CD4-positive, alpha-beta T cell (primary cell): ENCODE data around the gene CYP26C1. TPM values are rescaled to one million over a fixed set of nuclear protein-coding genes. Genes with fewer than 3 reads are reported as not detected.

Source experiments
- ATAC-seq: fragments of 200-7000 bp; cut with Tn5 transposase; one replicate; pipeline ENCODE4 v1.10.0; 2022; ENCODE audit warnings: mild to moderate bottlenecking; ENCODE audit not compliant: poor library complexity
- CTCF ChIA-PET: fragments of 350-600 bp; sonication (Branson Sonifier 250); formaldehyde crosslinking; loops from one replicate; lab custom pipeline; 2021; ENCODE audit warnings: antibody characterized with exemption, inconsistent platforms; lab: Charles Lee
- POLR2A ChIA-PET: fragments of 350-600 bp; sonication (Branson Sonifier 250); formaldehyde crosslinking; loops from one replicate; lab custom pipeline; 2021; ENCODE audit warnings: antibody characterized with exemption, inconsistent platforms; lab: Charles Lee
- DNase-seq, 14 experiments: peaks; one replicate each; pipeline ENCODE4 v3.0.0-alpha.2; 2013 to 2020; ENCODE audit warnings: mixed read lengths in 2 of 14
- H3K27ac ChIP-seq, 2 donors: one replicate each; pipeline versions ENCODE4 v1.5.1 to v1.7.0; 2013; ENCODE audit warnings: low read length in 2 of 2, low read depth in 1 of 2, mild to moderate bottlenecking in 1 of 2
- H3K27me3 ChIP-seq, 2 experiments: 1 replicate in 1 of 2; 2 replicates in 1 of 2; pipeline versions ENCODE4 v1.6.1 to v1.7.0; 2013; ENCODE audit warnings: low read length in 2 of 2, control low read depth in 1 of 2, mild to moderate bottlenecking in 1 of 2, moderate library complexity in 1 of 2; ENCODE audit not compliant: insufficient read depth in 2 of 2, control insufficient read depth in 1 of 2
- H3K36me3 ChIP-seq: one replicate; pipeline ENCODE4 v1.6.1; 2013; ENCODE audit warnings: low read length, control low read depth; ENCODE audit not compliant: insufficient read depth
- H3K4me1 ChIP-seq: one replicate; pipeline ENCODE4 v1.6.1; 2013; ENCODE audit warnings: low read length, control low read depth; ENCODE audit not compliant: insufficient read depth
- H3K4me3 ChIP-seq: one replicate; pipeline ENCODE4 v1.5.1; 2013; ENCODE audit warnings: mild to moderate bottlenecking, low read length, moderate library complexity
- H3K9me3 ChIP-seq, 2 experiments: 1 replicate in 1 of 2; 2 replicates in 1 of 2; pipeline versions ENCODE4 v1.6.1 to v1.7.0; 2013; ENCODE audit warnings: low read length in 2 of 2, mild to moderate bottlenecking in 2 of 2, control low read depth in 1 of 2, moderate library complexity in 1 of 2; ENCODE audit not compliant: control insufficient read depth in 1 of 2, insufficient read depth in 1 of 2
- H3K27ac Mint-ChIP-seq: one replicate; pipeline ENCODE4 v1.8.0; 2020; ENCODE audit warnings: mixed read lengths
- H3K27me3 Mint-ChIP-seq: one replicate; pipeline ENCODE4 v1.8.0; 2021; ENCODE audit warnings: mixed read lengths
- H3K36me3 Mint-ChIP-seq: one replicate; pipeline ENCODE4 v1.8.0; 2021; ENCODE audit warnings: low read depth, mixed read lengths
- H3K4me1 Mint-ChIP-seq: one replicate; pipeline ENCODE4 v1.8.0; 2021; ENCODE audit warnings: low read depth, mixed read lengths
- H3K4me3 Mint-ChIP-seq: one replicate; pipeline ENCODE4 v1.8.0; 2020; ENCODE audit warnings: mild to moderate bottlenecking, mixed read lengths
- H3K9me3 Mint-ChIP-seq: one replicate; pipeline ENCODE4 v1.8.0; 2020; ENCODE audit warnings: mixed read lengths
- CTCF ChIP-seq: fragments of 200-600 bp; IDR thresholded peaks from one replicate; pipeline ENCODE4 v1.8.0; 2022; ENCODE audit warnings: antibody characterized with exemption, mild to moderate bottlenecking
- intact Hi-C, 2 experiments: fragments of 100-400 bp; cut with DNase I in 1 of 2; cut with micrococcal nuclease in 1 of 2; formaldehyde crosslinking; loops; one replicate each; pipeline versions ENCODE4 v1.15.1 to v1.9.0; 2023 to 2025; cut with DNase I, micrococcal nuclease
- total RNA-seq, 174 experiments: library from RNA in 2 of 174; stranded (reverse) in 2 of 174; gene quantifications; one replicate each; pipeline ENCODE4 v1.2.3 and lab custom pipeline; 2021 to 2026

Gene CYP26C1
- total RNA-seq, 2 experiments from 2014 or later: 0.14 TPM; not detected in 1

GRCh38 chr10:93030409-93030808 is 30.2 kb upstream of the CYP26C1 start:
- H3K4me1 Mint-ChIP-seq: no peaks in the 10 kb centered on the region
- peaks cover 31% of the 10 kb centered on the region for H3K36me3 Mint-ChIP-seq
- intact Hi-C loops: loop anchor here in 1 of 2 experiments (10.0 kb wide), 1 partner anchor 56 kb away; no protein-coding TSS in a partner anchor
- ChIA-PET CTCF (no interaction called here), POLR2A (no interaction called here)
- H3K9me3 ChIP-seq: no peaks in the 10 kb centered on the region
- H3K27me3 ChIP-seq: no peaks in the 10 kb centered on the region
- H3K9me3 Mint-ChIP-seq: no peaks in the 10 kb centered on the region
- TF ChIP-seq CTCF: no peak
- no peak overlapping the region for H3K27ac ChIP-seq
- no peak overlapping the region for H3K4me3 ChIP-seq
- peaks cover 2% of the 10 kb centered on the region for H3K36me3 ChIP-seq
- no peaks in the 10 kb centered on the region for H3K27me3 Mint-ChIP-seq
- H3K4me1 ChIP-seq: no peaks in the 10 kb centered on the region
- H3K4me3 Mint-ChIP-seq: no peak overlapping the region
- no peak for DNase-seq
- no peak overlapping the region for H3K27ac Mint-ChIP-seq
- ATAC-seq: no peak

GRCh38 chr10:93032105-93032808 is 28.3 kb upstream of the CYP26C1 start:
- no peak for ATAC-seq
- DNase-seq: no peak
- peaks cover 2% of the 10 kb centered on the region for H3K36me3 ChIP-seq
- CTCF ChIA-PET: no interaction called here
- H3K4me3 ChIP-seq: no peak overlapping the region
- peaks cover 12% of the 10 kb centered on the region for H3K36me3 Mint-ChIP-seq
- H3K9me3 ChIP-seq: no peaks in the 10 kb centered on the region
- H3K27ac Mint-ChIP-seq: no peak overlapping the region
- intact Hi-C loops: loop anchor here in 1 of 2 experiments (10.0 kb wide), 1 partner anchor 57 kb away; no protein-coding TSS in a partner anchor
- no peaks in the 10 kb centered on the region for H3K4me1 ChIP-seq
- H3K27me3 ChIP-seq: no peaks in the 10 kb centered on the region
- POLR2A ChIA-PET: no interaction called here
- no peaks in the 10 kb centered on the region for H3K4me1 Mint-ChIP-seq
- H3K4me3 Mint-ChIP-seq: no peak overlapping the region
- H3K9me3 Mint-ChIP-seq: no peaks in the 10 kb centered on the region
- no peaks in the 10 kb centered on the region for H3K27me3 Mint-ChIP-seq
- no peak for TF ChIP-seq CTCF
- H3K27ac ChIP-seq: no peak overlapping the region

DNA sequence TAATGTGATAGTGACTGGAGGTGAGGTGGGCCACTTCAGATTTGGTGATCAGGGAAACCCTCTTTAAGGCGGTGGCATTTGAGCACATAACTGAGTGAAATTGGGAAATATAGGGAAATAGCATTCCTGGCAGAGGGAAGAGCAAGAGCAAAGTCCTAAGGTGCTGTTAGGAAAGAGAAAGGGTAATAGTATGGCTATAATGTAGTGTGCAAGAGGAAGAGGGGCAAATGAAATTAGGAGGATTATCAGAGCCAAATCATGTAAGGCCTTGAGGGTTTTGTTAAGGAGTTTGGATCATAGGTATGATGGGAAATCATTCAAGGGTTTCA is 27.8 kb upstream of the CYP26C1 start:
- no peaks in the 10 kb centered on the region for H3K4me1 Mint-ChIP-seq
- no peaks in the 10 kb centered on the region for H3K9me3 Mint-ChIP-seq
- DNase-seq (no peak), ATAC-seq (no peak)
- no peak overlapping the region for H3K4me3 ChIP-seq
- ChIA-PET CTCF (no interaction called here), POLR2A (no interaction called here)
- H3K27me3 Mint-ChIP-seq: no peaks in the 10 kb centered on the region
- TF ChIP-seq CTCF: no peak
- no peaks in the 10 kb centered on the region for H3K27me3 ChIP-seq
- no peak overlapping the region for H3K27ac ChIP-seq
- no peaks in the 10 kb centered on the region for H3K4me1 ChIP-seq
- peaks cover 12% of the 10 kb centered on the region for H3K36me3 Mint-ChIP-seq
- no peaks in the 10 kb centered on the region for H3K9me3 ChIP-seq
- no peak overlapping the region for H3K4me3 Mint-ChIP-seq
- no peak overlapping the region for H3K27ac Mint-ChIP-seq
- peaks cover 2% of the 10 kb centered on the region for H3K36me3 ChIP-seq
- intact Hi-C loops: loop anchor here in 1 of 2 experiments (10.0 kb wide), 1 partner anchor 58 kb away; no protein-coding TSS in a partner anchor
